SU-DHL-6 (cell line): Measurements from ENCODE around the gene SERPIND1.

ENCODE experiments used
- H2AFZ ChIP-seq: fragments of 200-600 bp; sonication (generic); 2 replicates; pipeline ENCODE4 v1.6.1; 2014; ENCODE audit warnings: low read depth, mild to moderate bottlenecking, moderate library complexity, mixed read lengths, antibody characterized with exemption, low read length; ENCODE audit not compliant: severe bottlenecking
- H3F3A ChIP-seq: fragments of 200-600 bp; shearing (Covaris generic); 2 replicates; pipeline ENCODE4 v1.6.0; 2016; ENCODE audit warnings: antibody characterized with exemption, mild to moderate bottlenecking; ENCODE audit not compliant: insufficient read depth
- H3K27ac ChIP-seq: fragments of 200-600 bp; sonication (generic); 2 replicates; pipeline ENCODE4 v1.5.1; 2016; ENCODE audit warnings: low read depth, mild to moderate bottlenecking, low read length, moderate library complexity, mixed read lengths
- H3K27me3 ChIP-seq: fragments of 200-600 bp; sonication (generic), shearing (Covaris generic); 2 replicates; pipeline ENCODE4 v1.6.0; 2014; ENCODE audit warnings: mild to moderate bottlenecking, low read length
- H3K36me3 ChIP-seq: fragments of 200-600 bp; sonication (generic); 2 replicates; pipeline ENCODE4 v1.6.1; 2014; ENCODE audit warnings: mild to moderate bottlenecking, low read length, mixed read lengths
- H3K4me2 ChIP-seq: fragments of 300-600, 200-600 bp; shearing (Covaris generic), sonication (generic); 2 replicates; pipeline ENCODE4 v1.6.0; 2014; ENCODE audit warnings: low read length, low read depth, mild to moderate bottlenecking; ENCODE audit not compliant: poor library complexity, severe bottlenecking
- H3K4me3 ChIP-seq: fragments of 200-600 bp; sonication (generic); 2 replicates; pipeline ENCODE4 v1.5.1; 2014; ENCODE audit warnings: antibody characterized with exemption, low read length, mild to moderate bottlenecking, mixed read lengths; ENCODE audit not compliant: insufficient read depth, poor library complexity, severe bottlenecking
- H3K79me2 ChIP-seq: fragments of 200-600 bp; sonication (generic); 2 replicates; pipeline ENCODE4 v1.6.1; 2014; ENCODE audit warnings: mild to moderate bottlenecking, low read length, moderate library complexity; ENCODE audit not compliant: insufficient read depth
- H3K9ac ChIP-seq: fragments of 200-600 bp; sonication (generic); 2 replicates; pipeline ENCODE4 v1.7.0; 2014; ENCODE audit warnings: mild to moderate bottlenecking, low read length
- H3K9me2 ChIP-seq: fragments of 200-600 bp; sonication (generic); replicated peaks from 2 replicates; pipeline ENCODE4 v1.6.1; 2014; ENCODE audit warnings: low read length; ENCODE audit not compliant: insufficient read depth
- H3K9me3 ChIP-seq: fragments of 200-600 bp; sonication (generic); 2 replicates; pipeline ENCODE4 v1.6.1; 2014; ENCODE audit warnings: low read length, mixed read lengths; ENCODE audit not compliant: insufficient read depth
- H4K20me1 ChIP-seq: fragments of 200-600 bp; sonication (generic); 2 replicates; pipeline ENCODE4 v1.6.1; 2014; ENCODE audit warnings: low read depth, mild to moderate bottlenecking, antibody characterized with exemption, low read length, moderate library complexity, mixed read lengths
- CTCF ChIP-seq: fragments of 200-600 bp; sonication (generic); IDR thresholded peaks from one replicate; pipeline ENCODE4 v1.5.1; 2017; ENCODE audit warnings: antibody characterized with exemption, mild to moderate bottlenecking, low read length, moderate library complexity; ENCODE audit not compliant: insufficient read depth, poor library complexity, severe bottlenecking
- EZH2phosphoT487 ChIP-seq: fragments of 200-600 bp; sonication (generic), shearing (Covaris generic); conservative IDR thresholded peaks from 2 replicates; pipeline ENCODE4 v1.6.1; 2018; ENCODE audit warnings: mild to moderate bottlenecking, antibody characterized with exemption, low read length, moderate library complexity, mixed read lengths

SERPIND1 gene

GRCh38 chr22:20804650-20805049 is 30.7 kb downstream of the SERPIND1 start:
- H3K9ac ChIP-seq: no peak overlapping the region
- no peak overlapping the region for H3K4me2 ChIP-seq
- no peak overlapping the region for H2AFZ ChIP-seq
- H3K9me3 ChIP-seq: no peaks in the 10 kb centered on the region
- no peaks in the 10 kb centered on the region for H3K36me3 ChIP-seq
- TF ChIP-seq EZH2phosphoT487 (no peak), CTCF (no peak)
- no peaks in the 10 kb centered on the region for H4K20me1 ChIP-seq
- no peaks in the 10 kb centered on the region for H3F3A ChIP-seq
- H3K9me2 ChIP-seq: no peaks in the 10 kb centered on the region
- H3K79me2 ChIP-seq: no peaks in the 10 kb centered on the region
- H3K4me3 ChIP-seq: no peak overlapping the region
- H3K27me3 ChIP-seq: no peaks in the 10 kb centered on the region
- no peak overlapping the region for H3K27ac ChIP-seq

- H3K27me3 ChIP-seq: no peaks in the 10 kb centered on the region
- H3K4me2 ChIP-seq: no peak overlapping the region
- no peaks in the 10 kb centered on the region for H3K36me3 ChIP-seq
- no peak for TF ChIP-seq CTCF
- no peak for TF ChIP-seq EZH2phosphoT487
- no peak overlapping the region for H3K9ac ChIP-seq
- no peak overlapping the region for H3K4me3 ChIP-seq
- no peak overlapping the region for H3K27ac ChIP-seq
- H4K20me1 ChIP-seq: no peaks in the 10 kb centered on the region
- no peaks in the 10 kb centered on the region for H3F3A ChIP-seq
- H3K9me2 ChIP-seq: no peaks in the 10 kb centered on the region
- no peak overlapping the region for H2AFZ ChIP-seq
- no peaks in the 10 kb centered on the region for H3K79me2 ChIP-seq
- no peaks in the 10 kb centered on the region for H3K9me3 ChIP-seq
These were observed 32.1 kb downstream of the SERPIND1 start for GRCh38 chr22:20805972-20806471.

- Histone ChIP-seq H3K4me2 (no peak overlapping the region), H3K36me3 (no peaks in the 10 kb centered on the region), H3K9me3 (no peaks in the 10 kb centered on the region), H3F3A (no peaks in the 10 kb centered on the region), H3K27me3 (no peaks in the 10 kb centered on the region), H3K9me2 (no peaks in the 10 kb centered on the region), H3K27ac (no peak overlapping the region), H3K9ac (no peak overlapping the region), H3K79me2 (no peaks in the 10 kb centered on the region), H2AFZ (no peak overlapping the region), H4K20me1 (no peaks in the 10 kb centered on the region), H3K4me3 (no peak overlapping the region)
- TF ChIP-seq CTCF: no peak
- no peak for TF ChIP-seq EZH2phosphoT487
These were observed 33.4 kb downstream of the SERPIND1 start for GRCh38 chr22:20807315-20807752.
